GM15510 (cell line): ENCODE data around the gene DNAJC5.

Experiments
- POLR2A ChIP-seq: IDR thresholded peaks from 3 replicates; pipeline ENCODE4 v1.6.1; 2011; ENCODE audit warnings: borderline replicate concordance; ENCODE audit not compliant: insufficient read length; ENCODE audit errors: extremely low read depth

The DNAJC5 gene

GRCh38 chr20:63915471-63915870, 20.5 kb downstream of the DNAJC5 start:
- no peak for TF ChIP-seq POLR2A

GRCh38 chr20:63917811-63918210, 22.9 kb downstream of the DNAJC5 start:
- TF ChIP-seq POLR2A, result no peak

GRCh38 chr20:63919130-63919529, 24.2 kb downstream of the DNAJC5 start:
- TF ChIP-seq POLR2A, result no peak

- TF ChIP-seq POLR2A, result no peak
Measured at GRCh38 chr20:63920226-63920625, 25.3 kb downstream of the DNAJC5 start.

- TF ChIP-seq POLR2A, result no peak
Measured at GRCh38 chr20:63923651-63924050, 28.7 kb downstream of the DNAJC5 start.

GRCh38 chr20:63924241-63924640, 29.3 kb downstream of the DNAJC5 start:
- TF ChIP-seq POLR2A, result no peak

- TF ChIP-seq POLR2A, result no peak
Measured at GRCh38 chr20:63926298-63926697, 31.4 kb downstream of the DNAJC5 start.

- no peak for TF ChIP-seq POLR2A
Measured at GRCh38 chr20:63929071-63929470, 34.1 kb downstream of the DNAJC5 start.

GRCh38 chr20:63930971-63931553, 36.1 kb downstream of the DNAJC5 start:
- no peak for TF ChIP-seq POLR2A

- no peak for TF ChIP-seq POLR2A
Measured at GRCh38 chr20:63931735-63932134, 36.8 kb downstream of the DNAJC5 start.

GRCh38 chr20:63932606-63933160, 37.8 kb downstream of the DNAJC5 start:
- TF ChIP-seq POLR2A, result no peak

- no peak for TF ChIP-seq POLR2A
Measured at GRCh38 chr20:63933646-63934045, 38.7 kb downstream of the DNAJC5 start.

GRCh38 chr20:63934271-63935068, 39.5 kb downstream of the DNAJC5 start:
- TF ChIP-seq POLR2A, result no peak

GRCh38 chr20:63935447-63935846, 40.5 kb downstream of the DNAJC5 start:
- TF ChIP-seq POLR2A, result no peak

GRCh38 chr20:63937596-63937995, 42.7 kb downstream of the DNAJC5 start:
- TF ChIP-seq POLR2A, result no peak

GRCh38 chr20:63939061-63939935, 44.4 kb downstream of the DNAJC5 start:
- TF ChIP-seq POLR2A, result no peak

GRCh38 chr20:63940071-63940471, 45.1 kb downstream of the DNAJC5 start:
- no peak for TF ChIP-seq POLR2A
